ENCODE data around the gene TP53I3.
"Not testable (repeated sequence)": the region's sequence is repeated elsewhere in the genome, so short reads cannot be mapped to it uniquely, and the experiment has no call there.

TP53I3 gene

DNA sequence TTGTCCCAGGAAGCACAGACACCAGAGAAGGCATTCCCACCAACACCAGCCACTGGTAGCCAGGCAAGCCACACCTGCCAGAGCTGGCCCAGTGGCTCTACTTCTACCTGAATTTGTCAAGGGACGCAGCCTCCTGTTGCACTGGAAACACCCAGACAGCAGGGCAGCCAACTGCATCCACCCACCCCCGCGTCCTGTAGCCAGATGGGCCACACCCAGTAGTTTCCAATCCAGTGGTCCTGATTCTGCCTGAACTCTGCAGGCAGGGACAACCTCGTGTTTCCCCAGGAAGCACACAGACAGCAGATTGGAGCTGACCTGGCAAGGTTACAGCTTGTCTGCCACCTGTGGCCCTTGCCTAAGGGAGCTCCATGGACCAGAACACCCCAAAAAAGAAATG, 20.3 kb upstream of the TP53I3 start:
- no peak for DNase-seq (ENCODE audit: extremely low spot score)
- ChIA-PET CTCF (interaction anchor here (1.1 kb wide), 1 partner anchor 18 kb away, joined by 4 read pairs; no protein-coding TSS in a partner anchor), POLR2A (interaction anchor here (0.8 kb wide), 1 partner anchor 21 kb away, joined by 4 read pairs; no protein-coding TSS in a partner anchor)
- TF ChIP-seq ZNF384 (IDR thresholded peaks at IDR 0.05): no peak
- no peak for TF ChIP-seq FOXK2 (IDR thresholded peaks at IDR 0.05)
- TF ChIP-seq LEF1 (IDR thresholded peaks at IDR 0.05; ENCODE audit: borderline replicate concordance): no peak
- no peak for TF ChIP-seq SP1 (IDR thresholded peaks at IDR 0.05)
- no peak for TF ChIP-seq L3MBTL2 (conservative IDR thresholded peaks at IDR 0.05)
- TF ChIP-seq CTBP1 (IDR thresholded peaks at IDR 0.05; ENCODE audit: borderline replicate concordance): no peak
- no peak for TF ChIP-seq PKNOX1 (IDR thresholded peaks at IDR 0.05)
- no peak for TF ChIP-seq FOXA1 (IDR thresholded peaks at IDR 0.05)
- TF ChIP-seq TARDBP (IDR thresholded peaks at IDR 0.05): no peak
- TF ChIP-seq ARNT (IDR thresholded peaks at IDR 0.05): no peak

DNA sequence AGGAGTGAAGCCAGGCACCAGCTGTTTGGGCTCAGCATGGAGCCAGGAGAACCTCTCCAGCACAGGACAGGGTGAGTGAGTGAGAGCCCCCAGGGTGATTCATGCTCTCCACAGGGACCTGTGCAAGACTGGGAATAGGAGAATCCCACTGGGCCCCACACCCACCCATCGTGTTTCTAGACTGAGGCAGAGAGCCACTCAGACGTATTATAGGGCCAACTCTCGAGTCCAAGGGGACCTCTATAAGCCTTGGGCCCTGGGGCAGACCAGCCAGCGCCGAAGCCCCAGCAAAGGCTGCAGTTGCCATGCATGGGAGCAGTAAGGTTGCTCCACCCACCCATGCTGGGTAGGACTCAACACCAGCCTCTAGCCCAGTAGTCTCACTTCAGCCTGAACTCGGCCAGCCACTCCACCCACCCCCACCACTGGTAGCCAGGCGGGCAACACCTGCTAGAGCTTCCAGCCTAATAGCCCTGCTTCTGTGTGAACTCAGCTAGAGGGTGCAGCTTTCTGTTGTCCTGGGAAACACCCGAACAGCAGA, 19.5 kb upstream of the TP53I3 start:
- POLR2A ChIA-PET: no interaction called here
- DNase-seq (ENCODE audit: extremely low spot score): no peak
- TF ChIP-seq PKNOX1 (IDR thresholded peaks at IDR 0.05) (no peak), ARNT (IDR thresholded peaks at IDR 0.05) (no peak), SP1 (IDR thresholded peaks at IDR 0.05) (no peak), CTBP1 (IDR thresholded peaks at IDR 0.05; ENCODE audit: borderline replicate concordance) (no peak), SUZ12 (IDR thresholded peaks at IDR 0.05) (no peak), FOXM1 (IDR thresholded peaks at IDR 0.05; ENCODE audit: borderline replicate concordance) (no peak), HDGF (IDR thresholded peaks at IDR 0.05; ENCODE audit: borderline replicate concordance) (no peak), BHLHE40 (IDR thresholded peaks at IDR 0.05; ENCODE audit: borderline replicate concordance) (no peak), ELF4 (IDR thresholded peaks at IDR 0.05) (no peak), NFRKB (IDR thresholded peaks at IDR 0.05) (no peak), L3MBTL2 (conservative IDR thresholded peaks at IDR 0.05) (no peak), FOXK2 (IDR thresholded peaks at IDR 0.05) (no peak), FOXA1 (IDR thresholded peaks at IDR 0.05) (no peak), TARDBP (IDR thresholded peaks at IDR 0.05) (no peak), ZNF384 (IDR thresholded peaks at IDR 0.05) (no peak), LEF1 (IDR thresholded peaks at IDR 0.05; ENCODE audit: borderline replicate concordance) (no peak)
- CTCF ChIA-PET: interaction anchor here (0.5 kb wide), 1 partner anchor 132 kb away, joined by 3 read pairs; no protein-coding TSS in a partner anchor

DNA sequence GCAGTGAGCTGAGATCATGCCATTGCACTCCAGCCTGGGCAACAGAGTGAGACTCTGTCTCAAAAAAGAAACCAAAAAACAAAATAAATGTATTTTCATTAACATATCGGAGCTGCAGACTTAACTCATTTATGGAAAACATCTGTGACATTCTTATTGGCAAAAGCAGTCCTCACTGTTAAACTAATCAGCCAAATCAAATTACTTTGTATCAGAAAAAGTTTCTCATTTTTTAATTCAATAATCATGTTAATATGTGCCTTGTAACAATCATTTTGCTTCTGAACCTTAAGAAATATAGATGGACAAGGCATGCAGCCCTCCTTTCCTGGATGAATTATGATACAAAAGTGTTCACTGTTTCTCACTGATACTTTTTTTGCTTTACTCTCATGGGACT, 18.0 kb upstream of the TP53I3 start:
- no peak for DNase-seq (ENCODE audit: extremely low spot score)
- CTCF ChIA-PET: no interaction called here
- POLR2A ChIA-PET: no interaction called here
- TF ChIP-seq HDGF (IDR thresholded peaks at IDR 0.05; ENCODE audit: borderline replicate concordance) (no peak), LEF1 (IDR thresholded peaks at IDR 0.05; ENCODE audit: borderline replicate concordance) (no peak), ZNF384 (IDR thresholded peaks at IDR 0.05) (no peak), FOXK2 (IDR thresholded peaks at IDR 0.05) (no peak), SUZ12 (IDR thresholded peaks at IDR 0.05) (no peak), PKNOX1 (IDR thresholded peaks at IDR 0.05) (no peak), SP1 (IDR thresholded peaks at IDR 0.05) (no peak), NFRKB (IDR thresholded peaks at IDR 0.05) (no peak), ARNT (IDR thresholded peaks at IDR 0.05) (no peak), CTBP1 (IDR thresholded peaks at IDR 0.05; ENCODE audit: borderline replicate concordance) (no peak), FOXA1 (IDR thresholded peaks at IDR 0.05) (no peak), FOXM1 (IDR thresholded peaks at IDR 0.05; ENCODE audit: borderline replicate concordance) (no peak)

DNA sequence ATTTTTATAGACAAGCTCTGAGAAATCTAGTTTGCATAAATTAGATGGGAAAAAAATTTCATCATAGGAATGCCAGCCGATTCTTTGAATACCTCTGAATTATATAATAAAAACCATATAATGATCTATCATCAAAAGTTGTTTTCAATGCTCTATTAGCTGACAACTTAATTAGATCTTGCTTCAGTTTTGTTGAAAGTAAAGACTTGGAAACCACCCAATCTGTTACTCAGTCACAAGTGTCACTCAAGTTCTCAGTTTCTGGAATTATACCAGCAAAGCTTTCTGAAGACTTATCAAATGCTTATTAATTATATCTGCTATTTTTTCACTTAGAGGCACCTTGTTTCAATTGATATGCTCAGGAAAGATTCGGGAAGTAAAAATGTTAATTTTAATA, 17.4 kb upstream of the TP53I3 start:
- no peak for TF ChIP-seq ELF4 (IDR thresholded peaks at IDR 0.05)
- no peak for TF ChIP-seq ARNT (IDR thresholded peaks at IDR 0.05)
- no peak for TF ChIP-seq TARDBP (IDR thresholded peaks at IDR 0.05)
- TF ChIP-seq FOXK2 (IDR thresholded peaks at IDR 0.05): no peak
- no peak for TF ChIP-seq LEF1 (IDR thresholded peaks at IDR 0.05; ENCODE audit: borderline replicate concordance)
- TF ChIP-seq SUZ12 (IDR thresholded peaks at IDR 0.05): no peak
- no peak for TF ChIP-seq FOXA1 (IDR thresholded peaks at IDR 0.05)
- TF ChIP-seq L3MBTL2 (conservative IDR thresholded peaks at IDR 0.05): no peak
- CTCF ChIA-PET: no interaction called here
- POLR2A ChIA-PET: no interaction called here
- no peak for DNase-seq (ENCODE audit: extremely low spot score)

- DNase-seq (ENCODE audit: extremely low spot score); CTCF ChIA-PET; POLR2A ChIA-PET: not testable (repeated sequence)
These were observed 16.1 kb upstream of the TP53I3 start for GRCh38 chr2:24100732-24101131.

GRCh38 chr2:24095171-24095677, 10.6 kb upstream of the TP53I3 start:
- DNase-seq (ENCODE audit: extremely low spot score); POLR2A ChIA-PET: not testable (repeated sequence)
- CTCF ChIA-PET: interaction anchor here (1.2 kb wide), 1 partner anchor 11 kb away, joined by 5 read pairs; the partner anchor contains the start of gene TP53I3

- DNase-seq (ENCODE audit: extremely low spot score); POLR2A ChIA-PET; CTCF ChIA-PET: not testable (repeated sequence)
These were observed 8.6 kb upstream of the TP53I3 start for GRCh38 chr2:24093270-24093669.

All from HEK293T (cell line).